CD4-positive, alpha-beta T cell treated with Interleukin-4 for 1 hour (primary cell): ENCODE measurements around the gene IKZF3.
"Not testable (repeated sequence)": the region's sequence is repeated elsewhere in the genome, so short reads cannot be mapped to it uniquely, and the experiment has no call there.

Experiments
- DNase-seq, 2 donors: peaks; one replicate each; pipeline ENCODE4 v3.0.0-alpha.2; 2020 to 2022

IKZF3 gene

GRCh38 chr17:39714234-39714633 lies 149.9 kb downstream of the IKZF3 start:
- no peak for DNase-seq

GRCh38 chr17:39711851-39712250 lies 152.3 kb downstream of the IKZF3 start:
- no peak for DNase-seq

GRCh38 chr17:39711071-39711470 lies 153.0 kb downstream of the IKZF3 start:
- DNase-seq: not testable (repeated sequence)

GRCh38 chr17:39709998-39710964 lies 153.8 kb downstream of the IKZF3 start:
- DNase-seq: no peak

- DNase-seq: no peak
Measured at GRCh38 chr17:39709319-39709997, 154.7 kb downstream of the IKZF3 start.
